B cell (primary cell): ENCODE data around the gene C14orf119.

Experiments used
- EZH2 ChIP-seq: IDR thresholded peaks from 2 replicates; pipeline ENCODE4 v1.6.1; 2012; ENCODE audit warnings: borderline replicate concordance, low read depth, mild to moderate bottlenecking, moderate library complexity, low read length; ENCODE audit not compliant: insufficient read depth, poor library complexity, severe bottlenecking
- TF ChIP-seq, protein P1 (sequence below): fragments of 200-600 bp; IDR thresholded peaks from one replicate; pipeline ENCODE4 v1.8.0; 2022; ENCODE audit warnings: antibody characterized with exemption, mild to moderate bottlenecking

DNA sequence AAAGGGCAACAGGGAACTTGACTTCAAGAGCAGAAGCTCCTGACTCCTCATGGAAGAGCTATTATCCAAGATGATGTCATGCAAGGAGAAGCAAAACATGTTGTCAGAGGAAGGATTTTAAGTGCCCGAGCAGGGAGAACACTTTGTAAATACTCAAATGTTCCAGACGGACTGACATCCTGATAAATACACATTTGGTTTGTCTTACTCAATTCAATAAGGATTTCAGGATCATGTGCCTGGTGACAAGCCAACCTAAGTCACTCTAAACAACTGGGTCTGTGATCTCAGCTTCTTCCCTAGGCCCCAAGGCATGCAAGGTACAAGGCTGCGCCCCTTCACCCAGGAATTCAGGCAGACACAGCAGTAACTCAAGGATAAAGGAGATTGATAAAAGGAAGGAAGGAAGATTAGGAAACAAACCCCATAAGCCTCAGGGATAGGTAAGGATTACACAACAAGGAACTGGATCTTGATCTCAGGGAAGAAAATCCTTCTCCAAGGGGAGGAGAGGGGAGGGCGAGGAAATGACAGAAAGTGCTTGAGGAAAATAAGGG is 50.6 kb downstream of the C14orf119 start:
- TF ChIP-seq, protein P1, sequence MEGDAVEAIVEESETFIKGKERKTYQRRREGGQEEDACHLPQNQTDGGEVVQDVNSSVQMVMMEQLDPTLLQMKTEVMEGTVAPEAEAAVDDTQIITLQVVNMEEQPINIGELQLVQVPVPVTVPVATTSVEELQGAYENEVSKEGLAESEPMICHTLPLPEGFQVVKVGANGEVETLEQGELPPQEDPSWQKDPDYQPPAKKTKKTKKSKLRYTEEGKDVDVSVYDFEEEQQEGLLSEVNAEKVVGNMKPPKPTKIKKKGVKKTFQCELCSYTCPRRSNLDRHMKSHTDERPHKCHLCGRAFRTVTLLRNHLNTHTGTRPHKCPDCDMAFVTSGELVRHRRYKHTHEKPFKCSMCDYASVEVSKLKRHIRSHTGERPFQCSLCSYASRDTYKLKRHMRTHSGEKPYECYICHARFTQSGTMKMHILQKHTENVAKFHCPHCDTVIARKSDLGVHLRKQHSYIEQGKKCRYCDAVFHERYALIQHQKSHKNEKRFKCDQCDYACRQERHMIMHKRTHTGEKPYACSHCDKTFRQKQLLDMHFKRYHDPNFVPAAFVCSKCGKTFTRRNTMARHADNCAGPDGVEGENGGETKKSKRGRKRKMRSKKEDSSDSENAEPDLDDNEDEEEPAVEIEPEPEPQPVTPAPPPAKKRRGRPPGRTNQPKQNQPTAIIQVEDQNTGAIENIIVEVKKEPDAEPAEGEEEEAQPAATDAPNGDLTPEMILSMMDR: no peak
- TF ChIP-seq EZH2: no peak
